H1 (cell line): ENCODE data around the gene BBS9. TPM values are rescaled to one million over a fixed set of nuclear protein-coding genes. Genes with fewer than 3 reads are reported as not detected.

ENCODE experiments used
- ATF2 ChIP-seq: IDR thresholded peaks from 2 replicates; pipeline ENCODE4 v1.6.1; 2012; ENCODE audit warnings: low read length, inconsistent platforms
- CHD7 ChIP-seq: fragments of 300-600 bp; sonication (generic); IDR thresholded peaks from 2 replicates; pipeline ENCODE4 v1.7.1; 2012; ENCODE audit warnings: low read length, moderate library complexity, mild to moderate bottlenecking, inconsistent platforms; ENCODE audit not compliant: insufficient replicate concordance
- HDAC6 ChIP-seq: IDR thresholded peaks from one replicate; pipeline ENCODE4 v1.7.1; 2012; ENCODE audit warnings: low read depth, mild to moderate bottlenecking, inconsistent platforms, low read length, moderate library complexity
- POLR2A ChIP-seq, 2 experiments: IDR thresholded peaks; 1 replicate in 1 of 2; 2 replicates in 1 of 2; pipeline ENCODE4 v1.6.1; 2011; ENCODE audit warnings: low read depth in 2 of 2, low read length in 2 of 2, mild to moderate bottlenecking in 2 of 2; ENCODE audit errors: control extremely low read depth in 1 of 2
- POU5F1 ChIP-seq: IDR thresholded peaks from 2 replicates; pipeline ENCODE4 v1.6.1; 2011; ENCODE audit warnings: low read depth, mild to moderate bottlenecking, low read length, moderate library complexity
- RXRA ChIP-seq: IDR thresholded peaks from 2 replicates; pipeline ENCODE4 v1.6.1; 2011; ENCODE audit warnings: low read depth, mild to moderate bottlenecking, low read length, moderate library complexity; ENCODE audit not compliant: insufficient read depth
- SAP30 ChIP-seq: fragments of 300-600 bp; sonication (generic); IDR thresholded peaks from 2 replicates; pipeline ENCODE4 v1.7.1; 2012; ENCODE audit warnings: low read length, moderate library complexity, mild to moderate bottlenecking, inconsistent platforms; ENCODE audit not compliant: insufficient read depth, insufficient replicate concordance
- polyA plus RNA-seq, 7 experiments: library from polyadenylated mRNA; depleted of rRNA in 3 of 7; stranded (reverse) in 5 of 7; unstranded in 2 of 7; fragments of >200 nt in 5 of 7; fragments of 200-250 nt in 2 of 7; gene quantifications; 1 replicate in 5 of 7; 2 replicates in 1 of 7; 4 replicates in 1 of 7; pipeline versions ENCODE4 v1.2.1 to v1.2.3, GENCODE V29; 2011 to 2013; ENCODE audit warnings: missing spikeins in 2 of 7, mixed read lengths in 2 of 7
- total RNA-seq: library from RNA; stranded (reverse); fragmentation: NEBNext Ultra II Directional; extraction: Animal tissue kit (Norgen Biotek cat#: 25700); gene quantifications from 2 replicates; pipeline ENCODE4 v1.2.1, GENCODE V29; 2021

BBS9 gene
- total and polyA plus RNA-seq, 2 of the 8 experiments (the other 6 are each of a cell fraction or from before 2014, with no cell fraction given): 22.3 to 37.0 TPM

GRCh38 chr7:33457039-33457438 lies 327.7 kb downstream of the BBS9 start (continued):
- TF ChIP-seq CHD7: no peak
- no peak for TF ChIP-seq POLR2A (IDR thresholded peaks at IDR 0.05; ENCODE audit: control extremely low read depth in 1 of 2, low read depth in 2 of 2, low read length in 2 of 2)
- no peak for TF ChIP-seq RXRA
- no peak for TF ChIP-seq HDAC6
- TF ChIP-seq ATF2: no peak
- no peak for TF ChIP-seq SAP30
- no peak for TF ChIP-seq POU5F1
